ENCODE measurements around the gene GMPR. TPM values are rescaled to one million over a fixed set of nuclear protein-coding genes. Genes with fewer than 3 reads are reported as not detected.

The GMPR gene
- total RNA-seq, 1 donor from 2014 or later: 126 TPM

- peak overlapping the region; percentile 93 for H3K27ac ChIP-seq (replicated peaks)
- intact Hi-C loops (cut with micrococcal nuclease): no loop called here
- H3K9me3 ChIP-seq (replicated peaks): no peaks in the 10 kb centered on the region
- no peak for TF ChIP-seq CTCF (IDR thresholded peaks at IDR 0.05; ENCODE audit: borderline replicate concordance)
- DNase-seq: no peak
- H3K4me1 ChIP-seq: peaks cover 62% of the 10 kb centered on the region
- peaks cover 12% of the 10 kb centered on the region for H3K36me3 ChIP-seq
- H3K4me3 ChIP-seq: no peak overlapping the region
- H3K27me3 ChIP-seq (ENCODE audit: low read depth): no peaks in the 10 kb centered on the region
These were observed 83.4 kb downstream of the GMPR start for GRCh38 chr6:16321826-16322225.

DNA sequence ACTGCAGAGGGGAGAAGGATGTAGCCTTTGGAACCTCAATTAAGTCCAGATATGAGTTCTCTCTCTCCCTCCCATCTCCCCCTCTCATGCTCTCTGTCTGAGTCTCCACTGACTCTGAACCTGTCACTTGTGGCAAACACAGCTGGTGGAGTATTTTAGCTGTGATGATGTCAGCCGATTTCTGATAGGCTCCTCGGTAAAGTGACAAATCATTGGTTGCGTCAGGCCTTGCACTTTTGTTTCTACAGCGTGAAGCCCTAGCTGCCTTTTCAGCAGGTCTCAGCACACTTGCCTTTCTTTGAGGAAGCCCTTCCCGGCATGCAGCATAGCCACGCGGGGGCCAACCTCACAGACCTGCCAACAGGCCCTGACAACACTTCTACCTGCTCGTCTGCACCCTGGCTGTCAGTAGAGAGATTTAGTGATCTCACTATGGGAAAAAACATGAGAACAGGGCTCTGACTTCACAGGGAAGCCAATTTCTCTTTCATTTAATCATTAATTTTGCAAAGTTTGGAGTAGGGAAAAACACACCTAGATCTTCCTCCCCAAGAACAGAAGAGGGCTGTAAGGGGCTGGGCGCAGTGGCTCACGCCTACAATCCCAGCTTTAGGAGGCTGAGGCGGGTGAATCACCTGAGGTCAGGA, 84.4 kb downstream of the GMPR start:
- no peaks in the 10 kb centered on the region for H3K27me3 ChIP-seq (ENCODE audit: low read depth)
- DNase-seq: peak; percentile 55
- H3K4me1 ChIP-seq: peaks cover 59% of the 10 kb centered on the region
- H3K36me3 ChIP-seq: peaks cover 21% of the 10 kb centered on the region
- H3K27ac ChIP-seq (replicated peaks): peak overlapping the region; percentile 93
- intact Hi-C loops (cut with micrococcal nuclease): no loop called here
- H3K9me3 ChIP-seq (replicated peaks): no peaks in the 10 kb centered on the region
- peak overlapping the region; percentile 5 for H3K4me3 ChIP-seq
- TF ChIP-seq CTCF (IDR thresholded peaks at IDR 0.05; ENCODE audit: borderline replicate concordance): no peak

GRCh38 chr6:16324184-16324583, 85.8 kb downstream of the GMPR start:
- Histone ChIP-seq H3K4me3 (no peak overlapping the region), H3K9me3 (replicated peaks) (no peaks in the 10 kb centered on the region), H3K27ac (replicated peaks) (no peak overlapping the region), H3K27me3 (ENCODE audit: low read depth) (no peaks in the 10 kb centered on the region), H3K4me1 (peaks cover 46% of the 10 kb centered on the region), H3K36me3 (peaks cover 22% of the 10 kb centered on the region)
- no peak for DNase-seq
- TF ChIP-seq CTCF (IDR thresholded peaks at IDR 0.05; ENCODE audit: borderline replicate concordance): no peak
- intact Hi-C loops (cut with micrococcal nuclease): no loop called here

GRCh38 chr6:16324606-16325225, 86.3 kb downstream of the GMPR start:
- Histone ChIP-seq H3K9me3 (replicated peaks) (no peaks in the 10 kb centered on the region), H3K27me3 (ENCODE audit: low read depth) (no peaks in the 10 kb centered on the region), H3K27ac (replicated peaks) (no peak overlapping the region), H3K4me3 (no peak overlapping the region), H3K4me1 (peaks cover 41% of the 10 kb centered on the region), H3K36me3 (peaks cover 22% of the 10 kb centered on the region)
- DNase-seq: no peak
- TF ChIP-seq CTCF (IDR thresholded peaks at IDR 0.05; ENCODE audit: borderline replicate concordance): no peak
- intact Hi-C loops (cut with micrococcal nuclease): no loop called here

DNA sequence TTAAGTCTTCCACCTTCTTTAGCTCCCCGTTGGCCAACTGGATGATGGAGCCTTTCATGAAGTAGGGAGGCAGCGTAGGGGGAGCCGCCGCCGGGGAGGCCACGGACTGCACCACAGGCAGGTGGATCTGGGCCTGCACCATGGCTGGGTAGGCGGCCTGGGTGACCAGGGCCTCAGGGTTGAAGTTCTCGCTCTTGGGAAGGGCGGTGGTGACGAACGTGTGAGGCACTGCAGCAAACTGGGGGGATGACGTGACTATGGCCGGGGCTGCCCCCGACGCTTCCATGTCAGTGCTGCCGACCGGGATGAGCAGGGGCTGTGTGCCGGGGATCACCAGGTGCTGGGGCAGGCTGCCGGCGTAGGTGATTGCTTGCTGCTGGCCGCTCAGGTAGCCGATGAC, 88.1 kb downstream of the GMPR start:
- DNase-seq: no peak
- no peaks in the 10 kb centered on the region for H3K9me3 ChIP-seq (replicated peaks)
- H3K4me1 ChIP-seq: peaks cover 28% of the 10 kb centered on the region
- H3K27ac ChIP-seq (replicated peaks): no peak overlapping the region
- TF ChIP-seq CTCF (IDR thresholded peaks at IDR 0.05; ENCODE audit: borderline replicate concordance): no peak
- H3K4me3 ChIP-seq: no peak overlapping the region
- H3K36me3 ChIP-seq: peaks cover 22% of the 10 kb centered on the region
- no peaks in the 10 kb centered on the region for H3K27me3 ChIP-seq (ENCODE audit: low read depth)
- intact Hi-C loops (cut with micrococcal nuclease): no loop called here

Measured in left ventricle myocardium inferior (tissue), 1 donor.